IgD-negative memory B cell (primary cell): ENCODE measurements around the gene SEMA4A. TPM values are rescaled to one million over a fixed set of nuclear protein-coding genes. Genes with fewer than 3 reads are reported as not detected.
"Not testable (repeated sequence)": the region's sequence is repeated elsewhere in the genome, so short reads cannot be mapped to it uniquely, and the experiment has no call there.

Experiments
- H3K27ac Mint-ChIP-seq, 3 donors: one replicate each; pipeline ENCODE4 v1.8.0; 2020 to 2022; ENCODE audit warnings: mild to moderate bottlenecking in 3 of 3, mixed read lengths in 3 of 3, moderate library complexity in 1 of 3
- H3K27me3 Mint-ChIP-seq: one replicate; pipeline ENCODE4 v1.8.0; 2021; ENCODE audit warnings: mixed read lengths
- H3K36me3 Mint-ChIP-seq: one replicate; pipeline ENCODE4 v1.8.0; 2020; ENCODE audit warnings: mild to moderate bottlenecking, mixed read lengths
- H3K4me1 Mint-ChIP-seq, 3 donors: one replicate each; pipeline ENCODE4 v1.8.0; 2020 to 2022; ENCODE audit warnings: mixed read lengths in 3 of 3, mild to moderate bottlenecking in 1 of 3
- H3K4me3 Mint-ChIP-seq, 4 donors: one replicate each; pipeline ENCODE4 v1.8.0; 2020 to 2022; ENCODE audit warnings: mild to moderate bottlenecking in 4 of 4, mixed read lengths in 4 of 4, moderate library complexity in 3 of 4
- H3K9me3 Mint-ChIP-seq, 3 donors: one replicate each; pipeline ENCODE4 v1.8.0; 2020 to 2021; ENCODE audit warnings: mixed read lengths in 3 of 3, mild to moderate bottlenecking in 1 of 3
- polyA plus RNA-seq: library from polyadenylated mRNA; unstranded; fragments of 300-500 nt; fragmentation: Illumina TruSeq; gene quantifications from one replicate; pipeline ENCODE4 v1.2.3, GENCODE V29; 2021

SEMA4A gene
- polyA plus RNA-seq, 1 donor from 2014 or later, result 11.0 TPM

DNA sequence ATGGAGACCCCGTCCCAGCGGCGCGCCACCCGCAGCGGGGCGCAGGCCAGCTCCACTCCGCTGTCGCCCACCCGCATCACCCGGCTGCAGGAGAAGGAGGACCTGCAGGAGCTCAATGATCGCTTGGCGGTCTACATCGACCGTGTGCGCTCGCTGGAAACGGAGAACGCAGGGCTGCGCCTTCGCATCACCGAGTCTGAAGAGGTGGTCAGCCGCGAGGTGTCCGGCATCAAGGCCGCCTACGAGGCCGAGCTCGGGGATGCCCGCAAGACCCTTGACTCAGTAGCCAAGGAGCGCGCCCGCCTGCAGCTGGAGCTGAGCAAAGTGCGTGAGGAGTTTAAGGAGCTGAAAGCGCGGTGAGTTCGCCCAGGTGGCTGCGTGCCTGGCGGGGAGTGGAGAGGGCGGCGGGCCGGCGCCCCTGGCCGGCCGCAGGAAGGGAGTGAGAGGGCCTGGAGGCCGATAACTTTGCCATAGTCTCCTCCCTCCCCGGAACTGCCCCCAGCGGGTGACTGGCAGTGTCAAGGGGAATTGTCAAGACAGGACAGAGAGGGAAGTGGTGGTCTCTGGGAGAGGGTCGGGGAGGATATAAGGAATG, 38.4 kb upstream of the SEMA4A start:
- H3K9me3 Mint-ChIP-seq, result no peaks in the 10 kb centered on the region
- H3K27me3 Mint-ChIP-seq, result peaks cover 26% of the 10 kb centered on the region
- H3K36me3 Mint-ChIP-seq, result no peaks in the 10 kb centered on the region
- H3K4me1 Mint-ChIP-seq, result peaks cover 10 to 18% (median 14%) of the 10 kb centered on the region in 3 donors
- peak overlapping the region; percentile 86 to 97 (median 93) for H3K27ac Mint-ChIP-seq
- peak overlapping the region; percentile 90 to 96 (median 94) for H3K4me3 Mint-ChIP-seq

DNA sequence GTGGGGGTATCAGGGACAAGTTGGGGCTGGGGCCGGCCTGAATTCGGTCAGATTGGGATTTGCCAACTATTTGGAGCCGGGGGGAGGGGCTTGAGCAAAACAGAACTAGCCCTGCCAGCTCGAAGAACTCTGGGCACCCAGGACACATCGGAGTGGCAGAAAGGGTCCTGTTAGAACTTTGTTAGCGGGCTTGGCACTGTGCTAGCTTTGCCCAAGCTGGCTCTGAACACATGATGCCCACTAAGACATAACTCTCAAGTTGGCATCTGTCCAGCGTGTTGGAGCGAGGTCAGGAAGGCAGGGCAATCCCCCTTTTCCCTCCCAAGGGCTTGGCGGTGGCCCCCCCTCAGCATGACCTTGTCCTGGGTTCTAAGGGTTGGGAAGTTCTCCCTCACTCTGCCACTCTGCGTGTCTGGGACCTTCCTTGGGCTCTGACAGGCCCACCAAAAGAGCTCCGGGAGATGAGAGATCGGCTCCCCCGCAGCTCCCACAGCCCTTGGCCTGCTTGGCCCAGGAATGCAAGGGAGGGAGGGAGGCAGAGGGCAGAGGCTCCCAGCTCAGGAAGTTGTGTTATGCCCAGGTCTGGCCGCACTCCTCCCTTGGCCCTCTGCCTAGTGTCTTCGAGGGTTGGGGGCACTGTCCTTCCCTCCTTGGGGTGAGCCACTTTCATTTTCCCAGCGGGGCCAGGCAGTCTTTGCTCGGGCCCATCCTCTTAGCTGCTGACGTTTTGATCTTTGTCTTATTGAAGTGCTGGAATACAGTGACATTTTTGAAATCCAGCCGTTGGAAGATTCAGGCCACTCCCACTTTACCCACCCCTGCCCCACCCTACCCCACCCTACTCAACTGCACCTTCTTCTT, 37.6 kb upstream of the SEMA4A start:
- H3K27me3 Mint-ChIP-seq, result peaks cover 28% of the 10 kb centered on the region
- no peaks in the 10 kb centered on the region for H3K9me3 Mint-ChIP-seq
- no peaks in the 10 kb centered on the region for H3K36me3 Mint-ChIP-seq
- H3K27ac Mint-ChIP-seq, result peak overlapping the region; percentile 86 to 97 (median 93)
- H3K4me3 Mint-ChIP-seq, result peak overlapping the region; percentile 90 to 96 (median 94)
- H3K4me1 Mint-ChIP-seq, result peaks cover 10 to 23% (median 14%) of the 10 kb centered on the region in 3 donors

DNA sequence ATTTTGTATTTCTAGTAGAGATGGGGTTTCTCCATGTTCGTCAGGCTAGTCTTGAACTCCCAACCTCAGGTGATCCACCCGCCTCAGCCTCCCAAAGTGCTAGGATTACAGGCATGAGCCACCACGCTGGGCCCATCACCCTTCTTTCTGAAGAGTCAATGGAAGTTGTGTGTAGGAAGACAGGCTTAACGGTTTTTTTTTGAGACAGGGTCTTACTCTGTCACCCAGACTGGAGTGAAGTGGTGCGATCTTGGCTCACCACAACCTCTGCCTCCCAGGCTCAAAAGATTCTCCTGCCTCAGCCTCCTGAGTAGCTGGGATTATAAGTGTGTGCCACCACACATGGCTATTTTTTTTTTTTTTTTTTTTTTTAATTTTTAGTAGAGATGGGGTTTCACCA, 36.7 kb upstream of the SEMA4A start:
- Mint-ChIP-seq H3K4me3 (peak overlapping the region in 3 of 4 donors; percentile 54 to 95 (median 94)), H3K27ac (peak overlapping the region in 1 of 3 donors; percentile 74), H3K27me3 (peaks cover 31% of the 10 kb centered on the region), H3K4me1 (peaks cover 10 to 21% (median 14%) of the 10 kb centered on the region in 3 donors)
- H3K36me3 Mint-ChIP-seq, H3K9me3 Mint-ChIP-seq: not testable (repeated sequence)

DNA sequence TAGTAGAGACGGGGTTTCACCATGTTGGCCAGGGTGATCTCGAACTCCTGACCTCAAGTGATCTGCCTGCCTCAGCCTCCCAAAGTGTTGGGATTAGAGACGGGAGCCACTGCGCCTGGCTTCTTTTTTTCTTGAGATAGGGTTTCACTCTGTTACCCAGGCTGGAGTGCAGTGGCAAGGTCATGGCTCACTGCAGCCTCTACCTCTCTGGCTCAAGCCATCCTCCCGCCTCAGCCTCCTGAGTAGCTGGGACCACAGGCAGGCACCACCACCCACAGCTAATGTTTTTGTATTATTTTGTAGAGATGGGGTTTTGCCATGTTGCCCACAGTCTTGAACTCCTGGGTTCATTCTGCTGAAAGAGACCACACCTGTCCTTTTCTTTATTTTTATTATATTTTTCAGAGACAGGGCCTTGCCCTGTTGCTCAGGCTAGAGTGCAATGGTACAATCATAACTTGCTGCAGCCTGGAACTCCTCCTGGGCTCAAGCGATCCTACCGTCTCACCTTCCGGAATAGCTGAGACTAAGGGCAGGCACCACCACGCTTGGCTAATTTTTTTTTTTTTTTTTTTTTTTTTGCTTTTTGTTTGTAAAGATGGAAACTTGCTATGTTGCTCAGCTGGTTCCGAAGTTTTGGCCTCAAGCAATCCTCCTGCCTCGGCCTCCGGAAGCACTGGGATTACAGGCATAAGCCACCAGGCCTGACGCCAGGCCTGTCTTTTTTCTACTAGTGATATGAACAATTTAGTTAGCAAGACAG, 35.8 kb upstream of the SEMA4A start:
- Mint-ChIP-seq H3K9me3 (no peaks in the 10 kb centered on the region), H3K4me1 (peaks cover 10 to 21% (median 14%) of the 10 kb centered on the region in 3 donors), H3K36me3 (peaks cover 1% of the 10 kb centered on the region), H3K27me3 (peaks cover 33% of the 10 kb centered on the region), H3K4me3 (no peak overlapping the region), H3K27ac (no peak overlapping the region)

DNA sequence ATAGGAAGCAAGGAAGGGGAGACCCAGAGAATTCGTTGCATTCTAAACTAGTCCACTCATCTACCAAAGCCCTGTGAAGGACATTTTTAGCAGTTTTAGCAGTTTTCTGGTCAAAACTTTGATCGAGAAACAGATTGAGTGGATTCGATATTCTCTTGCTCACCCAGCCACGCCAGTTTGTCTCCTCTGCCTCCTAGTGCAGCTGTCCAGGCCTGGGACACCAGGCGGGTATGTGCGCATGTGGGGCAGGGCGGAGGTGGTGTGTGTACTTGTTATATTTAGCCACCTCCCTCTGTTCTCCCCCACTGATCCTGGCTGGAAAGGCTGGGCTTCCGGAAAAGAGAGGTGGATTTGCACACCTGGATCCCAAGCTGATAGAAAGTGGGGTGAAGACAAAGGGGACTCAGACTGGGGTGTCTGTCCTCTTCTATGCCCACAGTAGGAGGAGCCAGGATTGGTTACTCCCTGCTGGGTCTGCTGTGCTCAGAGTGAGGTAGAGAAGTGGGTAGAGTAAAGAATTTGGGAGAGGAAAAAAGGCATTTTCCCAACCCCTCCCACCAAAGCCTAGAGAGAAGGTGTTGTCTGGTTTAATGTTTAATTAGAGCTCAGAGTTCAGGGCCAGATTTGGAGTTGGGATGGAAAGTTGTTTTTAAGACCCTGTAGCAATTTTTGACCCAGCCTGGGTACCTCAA, 35.1 kb upstream of the SEMA4A start:
- Mint-ChIP-seq H3K27me3 (peaks cover 33% of the 10 kb centered on the region), H3K9me3 (no peaks in the 10 kb centered on the region), H3K27ac (peak overlapping the region in 1 of 3 donors; percentile 60), H3K4me3 (no peak overlapping the region), H3K4me1 (peaks cover 10 to 19% (median 14%) of the 10 kb centered on the region in 3 donors), H3K36me3 (peaks cover 1% of the 10 kb centered on the region)

DNA sequence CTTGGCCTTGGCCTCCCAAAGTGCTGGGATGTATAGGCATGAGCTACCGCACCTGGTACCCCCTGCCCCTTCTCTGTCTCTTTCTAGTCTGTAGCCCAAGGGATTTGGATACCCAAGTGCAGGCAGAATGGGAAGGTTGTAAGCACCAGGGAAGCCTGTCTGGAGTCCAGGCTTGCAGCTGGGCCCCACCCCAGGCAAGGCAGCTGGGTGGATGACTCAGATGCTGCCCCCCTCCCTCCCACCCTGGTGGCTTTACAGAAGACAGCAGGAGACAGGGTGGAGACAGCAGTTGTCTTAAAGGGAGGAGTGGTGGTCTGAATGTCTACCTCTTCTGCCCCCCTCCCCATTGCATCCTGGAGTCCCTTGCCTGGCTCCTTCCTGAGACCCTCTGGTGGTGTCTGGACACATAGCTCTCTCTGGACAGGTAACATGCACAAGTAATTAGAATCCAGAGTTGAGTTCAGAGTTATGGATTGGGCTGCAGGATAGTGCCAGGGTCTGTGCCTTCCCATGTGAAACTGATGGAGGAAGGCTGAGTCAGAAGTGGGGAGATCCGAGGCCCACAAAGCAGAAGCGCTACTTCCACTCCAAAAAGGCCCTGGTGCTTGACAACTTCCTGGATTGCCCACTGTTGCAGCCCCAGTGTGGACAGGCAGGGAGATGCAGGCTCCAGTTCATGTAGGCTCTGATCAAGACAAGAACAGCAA, 33.7 kb upstream of the SEMA4A start:
- H3K27ac Mint-ChIP-seq, result peak overlapping the region in 1 of 3 donors; percentile 65
- H3K27me3 Mint-ChIP-seq, result peaks cover 30% of the 10 kb centered on the region
- H3K4me1 Mint-ChIP-seq, result peaks cover 9 to 15% (median 11%) of the 10 kb centered on the region in 3 donors
- H3K9me3 Mint-ChIP-seq, result no peaks in the 10 kb centered on the region
- peak overlapping the region in 2 of 4 donors; percentile 5 to 29 for H3K4me3 Mint-ChIP-seq
- peaks cover 1% of the 10 kb centered on the region for H3K36me3 Mint-ChIP-seq

DNA sequence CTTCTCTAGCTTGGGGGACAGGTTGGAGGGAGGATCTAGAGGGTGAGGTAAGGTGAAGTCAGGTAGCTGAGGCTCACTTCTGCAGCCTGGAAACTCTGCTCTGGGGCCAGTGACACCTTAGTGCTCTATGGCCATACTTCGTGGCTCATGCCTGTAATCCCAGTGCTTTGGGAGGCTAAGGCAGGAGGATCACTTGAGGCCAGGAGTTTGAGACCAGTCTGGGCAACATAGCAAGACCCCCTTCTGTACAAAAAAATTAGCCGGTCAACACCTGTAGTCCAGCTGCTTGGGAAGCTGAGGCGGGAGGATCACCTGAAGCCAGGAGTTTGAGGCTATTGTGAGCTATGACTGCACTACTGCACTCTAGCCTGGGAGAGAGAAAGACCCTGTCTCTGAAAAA, 33.1 kb upstream of the SEMA4A start:
- peak overlapping the region in 2 of 3 donors; percentile 42 to 65 for H3K27ac Mint-ChIP-seq
- H3K9me3 Mint-ChIP-seq, result no peaks in the 10 kb centered on the region
- peaks cover 1% of the 10 kb centered on the region for H3K36me3 Mint-ChIP-seq
- no peak overlapping the region for H3K4me3 Mint-ChIP-seq
- H3K4me1 Mint-ChIP-seq, result peaks cover 9 to 18% (median 12%) of the 10 kb centered on the region in 3 donors
- peaks cover 23% of the 10 kb centered on the region for H3K27me3 Mint-ChIP-seq

DNA sequence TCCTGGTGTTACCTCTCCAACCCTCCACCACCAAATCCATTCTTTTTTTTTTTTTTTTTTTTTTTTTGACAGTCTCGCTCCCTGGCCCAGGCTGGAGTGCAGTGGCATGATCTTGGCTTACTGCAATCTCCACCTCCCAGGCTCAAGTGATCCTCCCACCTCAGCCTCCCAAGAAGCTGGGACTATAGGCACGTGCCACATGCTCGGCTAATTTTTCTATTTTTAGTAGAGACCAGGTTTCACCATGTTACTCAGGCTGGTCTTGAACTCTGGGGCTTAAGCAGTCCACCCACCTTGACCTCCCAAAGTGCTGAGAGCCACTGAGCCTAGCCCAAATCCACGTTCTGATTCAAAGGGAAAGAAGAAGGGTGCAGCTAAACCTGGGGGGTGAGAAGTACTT, 32.4 kb upstream of the SEMA4A start:
- H3K9me3 Mint-ChIP-seq, H3K4me3 Mint-ChIP-seq, H3K27ac Mint-ChIP-seq, H3K36me3 Mint-ChIP-seq: not testable (repeated sequence)
- Mint-ChIP-seq H3K27me3 (peaks cover 19% of the 10 kb centered on the region), H3K4me1 (peaks cover 4 to 18% (median 11%) of the 10 kb centered on the region in 3 donors)

DNA sequence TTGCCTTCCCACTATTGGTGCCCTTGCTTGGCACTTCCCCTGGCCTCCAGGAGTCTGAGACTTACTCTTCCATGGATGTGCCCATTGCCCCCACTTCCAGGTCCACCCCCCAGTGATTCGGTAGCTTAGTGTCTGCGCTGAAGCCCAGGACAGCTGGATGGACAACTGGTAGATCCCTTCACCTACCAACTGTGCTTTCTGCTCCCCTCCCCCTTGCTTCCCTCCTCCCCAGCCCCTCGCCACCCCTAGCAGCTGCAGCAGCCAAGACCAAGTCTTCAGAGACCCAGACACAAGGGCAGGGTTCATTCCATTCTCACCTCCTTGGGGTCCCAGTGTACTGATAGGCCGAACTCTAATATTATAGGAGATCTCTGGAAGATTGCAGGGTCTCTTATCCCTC, 31.9 kb upstream of the SEMA4A start:
- peaks cover 16% of the 10 kb centered on the region for H3K27me3 Mint-ChIP-seq
- peaks cover 4 to 19% (median 13%) of the 10 kb centered on the region in 3 donors for H3K4me1 Mint-ChIP-seq

DNA sequence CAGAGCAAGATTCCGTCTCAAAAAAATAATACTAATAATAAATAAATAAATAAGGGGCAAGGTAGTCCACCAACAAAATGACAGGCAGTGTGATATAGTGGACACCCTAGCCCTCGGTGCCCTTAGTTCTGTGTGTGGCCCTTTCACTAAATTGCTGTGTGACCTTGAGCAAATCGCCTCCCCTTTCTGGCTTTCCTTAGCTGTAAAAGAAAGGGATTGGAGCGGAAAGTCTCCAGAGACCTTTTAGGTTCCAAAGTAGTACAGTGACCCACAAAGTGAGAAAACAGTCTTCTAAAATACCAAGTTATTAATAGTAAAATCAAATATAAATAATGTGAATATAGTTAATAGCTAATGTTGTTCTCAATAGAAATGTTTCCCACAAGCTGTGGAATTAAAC, 31.3 kb upstream of the SEMA4A start:
- Mint-ChIP-seq H3K27me3 (peaks cover 14% of the 10 kb centered on the region), H3K9me3 (no peaks in the 10 kb centered on the region), H3K36me3 (peaks cover 1% of the 10 kb centered on the region), H3K27ac (no peak overlapping the region), H3K4me3 (no peak overlapping the region), H3K4me1 (peaks cover 6 to 20% (median 16%) of the 10 kb centered on the region in 3 donors)

More for the DNA sequence above, 31.9 kb upstream of the SEMA4A start:
- Mint-ChIP-seq H3K27ac (no peak overlapping the region), H3K4me3 (no peak overlapping the region), H3K9me3 (no peaks in the 10 kb centered on the region), H3K36me3 (peaks cover 1% of the 10 kb centered on the region)

DNA sequence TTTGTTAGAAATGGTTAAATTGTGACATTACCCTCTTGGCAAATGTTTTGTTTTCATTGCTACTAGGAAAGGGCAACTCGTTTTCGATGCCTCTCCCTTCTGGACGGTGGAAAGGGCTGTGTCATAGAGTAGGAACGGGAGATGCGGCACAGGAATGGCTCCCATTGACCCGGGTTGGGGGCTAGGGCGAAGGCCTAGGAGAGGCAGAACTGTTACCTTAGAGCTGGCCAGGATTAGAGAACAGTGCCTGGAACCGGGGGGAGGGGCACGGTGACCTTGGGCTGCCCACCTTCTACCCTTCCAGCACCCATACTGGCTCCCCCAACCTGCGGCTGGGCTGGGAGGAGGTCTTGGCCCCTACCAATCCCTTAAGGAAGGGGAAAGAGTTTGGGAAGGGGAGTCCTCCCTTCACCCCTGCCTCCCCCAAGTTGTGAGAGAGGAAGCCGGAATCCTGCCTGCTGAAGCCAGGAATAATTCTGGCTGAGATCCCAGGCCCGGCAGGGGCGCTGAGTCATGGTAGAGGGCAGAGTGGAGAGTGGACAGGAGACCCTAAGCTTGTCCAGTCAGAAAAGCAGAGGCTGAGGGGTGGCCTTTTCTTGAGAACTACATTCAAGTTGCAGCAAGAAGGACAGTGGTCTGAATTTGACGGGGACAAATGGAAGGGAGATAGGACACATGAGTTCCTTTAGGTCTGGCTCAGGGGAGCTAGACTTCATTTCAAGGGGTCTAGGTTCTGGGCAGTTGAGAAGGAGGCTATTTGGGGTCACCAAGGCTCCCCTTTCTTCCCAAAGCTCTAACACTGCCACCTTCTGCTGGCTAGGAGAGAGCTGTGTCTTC, 30.6 kb upstream of the SEMA4A start:
- peaks cover 14% of the 10 kb centered on the region for H3K27me3 Mint-ChIP-seq
- H3K36me3 Mint-ChIP-seq, result peaks cover 1% of the 10 kb centered on the region
- H3K4me1 Mint-ChIP-seq, result peaks cover 10 to 25% (median 19%) of the 10 kb centered on the region in 3 donors
- peak overlapping the region in 2 of 3 donors; percentile 3 to 64 for H3K27ac Mint-ChIP-seq
- H3K9me3 Mint-ChIP-seq, result no peaks in the 10 kb centered on the region
- peak overlapping the region in 1 of 4 donors; percentile 28 for H3K4me3 Mint-ChIP-seq

DNA sequence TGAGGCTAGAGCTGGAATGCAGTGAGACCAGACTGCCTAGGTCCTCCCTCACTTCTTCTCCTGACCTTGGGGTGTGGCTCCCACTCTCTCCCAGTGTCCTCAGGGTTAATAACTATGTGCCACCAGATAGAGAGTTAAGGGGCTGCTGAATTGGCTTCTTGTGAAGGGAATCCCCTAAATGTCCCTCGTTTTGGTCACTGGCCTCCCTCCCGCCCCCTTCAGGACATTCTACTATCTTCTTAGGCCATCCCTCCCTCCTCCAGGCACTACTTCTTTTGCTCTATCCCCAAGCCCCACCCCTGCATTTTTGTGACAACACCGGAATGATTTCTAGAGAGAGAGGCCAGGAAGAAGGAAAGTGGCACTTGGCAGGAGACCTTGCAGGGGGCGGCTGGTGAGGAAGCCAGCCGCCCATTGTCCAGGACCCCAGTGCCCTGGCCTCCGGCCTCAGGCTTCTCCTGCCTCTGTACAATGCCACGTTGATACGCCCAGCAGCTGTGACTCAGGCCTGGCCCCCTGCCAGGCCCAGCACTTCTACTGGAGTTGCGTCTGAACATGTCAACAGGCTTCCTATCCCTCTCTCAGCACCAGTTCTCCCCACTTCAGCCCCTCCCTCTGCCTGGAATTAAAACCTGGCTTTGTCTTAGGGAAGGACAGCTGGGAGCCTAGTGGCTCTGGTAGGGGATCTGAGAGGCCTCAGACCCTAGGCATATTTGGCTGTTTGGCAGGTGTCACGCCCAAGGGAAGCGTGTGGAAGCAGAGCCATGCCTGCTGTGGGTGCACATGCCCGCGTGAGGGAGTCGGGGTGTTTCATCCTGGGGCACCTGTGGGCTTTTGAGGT, 29.8 kb upstream of the SEMA4A start:
- peak overlapping the region in 2 of 3 donors; percentile 3 to 64 for H3K27ac Mint-ChIP-seq
- peaks cover 10 to 28% (median 22%) of the 10 kb centered on the region in 3 donors for H3K4me1 Mint-ChIP-seq
- no peaks in the 10 kb centered on the region for H3K9me3 Mint-ChIP-seq
- H3K36me3 Mint-ChIP-seq, result peaks cover 1% of the 10 kb centered on the region
- H3K27me3 Mint-ChIP-seq, result peaks cover 14% of the 10 kb centered on the region
- peak overlapping the region in 1 of 4 donors; percentile 28 for H3K4me3 Mint-ChIP-seq
